Right atrium auricular region (tissue), 2 donors: ENCODE data around the gene SYNGR4. TPM values are rescaled to one million over a fixed set of nuclear protein-coding genes. Genes with fewer than 3 reads are reported as not detected.

Source experiments
- DNase-seq: peaks from one replicate; pipeline ENCODE4 v3.0.0-alpha.2; 2019; ENCODE audit warnings: low spot score
- H3K27ac ChIP-seq, 2 donors: fragments of 200-600 bp; sonication (generic); 1 replicate in 1 of 2; 2 replicates in 1 of 2; pipeline ENCODE4 v1.5.1; 2016 to 2019
- H3K27me3 ChIP-seq, 2 donors: fragments of 200-600 bp; sonication (generic); one replicate each; pipeline versions ENCODE4 v1.5.1 to v1.6.0; 2017 to 2019
- H3K36me3 ChIP-seq: fragments of 200-600 bp; sonication (generic); one replicate; pipeline ENCODE4 v1.5.1; 2016
- H3K4me1 ChIP-seq, 2 donors: fragments of 200-600 bp; sonication (generic); one replicate each; pipeline versions ENCODE4 v1.5.1 to v1.6.0; 2017 to 2019
- H3K4me3 ChIP-seq, 2 donors: fragments of 200-600 bp; sonication (generic); 1 replicate in 1 of 2; 2 replicates in 1 of 2; pipeline ENCODE4 v1.5.1; 2017 to 2019; ENCODE audit warnings: mild to moderate bottlenecking in 1 of 2, moderate library complexity in 1 of 2
- H3K9me3 ChIP-seq, 2 donors: fragments of 200-600 bp; sonication (generic); one replicate each; pipeline ENCODE4 v1.5.1; 2019
- CTCF ChIP-seq, 2 donors: fragments of 200-600 bp; sonication (generic); IDR thresholded peaks; one replicate each; pipeline ENCODE4 v1.5.1; 2019; ENCODE audit warnings: antibody characterized with exemption in 2 of 2
- total RNA-seq, 2 donors: library from RNA; depleted of rRNA; stranded (reverse); fragments of >200 nt; gene quantifications; one replicate each; pipeline ENCODE4 v1.1.0, GENCODE V29; 2016

SYNGR4 gene
- total RNA-seq, 2 donors from 2014 or later = not detected

- no peak for DNase-seq
- H3K36me3 ChIP-seq = no peaks in the 10 kb centered on the region
- no peak overlapping the region for H3K27ac ChIP-seq
- no peaks in the 10 kb centered on the region for H3K9me3 ChIP-seq
- no peak overlapping the region for H3K4me3 ChIP-seq
- H3K4me1 ChIP-seq = no peaks in the 10 kb centered on the region
- TF ChIP-seq CTCF (IDR thresholded peaks at IDR 0.05) = no peak
- H3K27me3 ChIP-seq = no peaks in the 10 kb centered on the region
These were observed 41.0 kb downstream of the SYNGR4 start for GRCh38 chr19:48405010-48405659.

- TF ChIP-seq CTCF (IDR thresholded peaks at IDR 0.05) = no peak
- DNase-seq = no peak
- Histone ChIP-seq H3K27me3 (no peaks in the 10 kb centered on the region), H3K9me3 (no peaks in the 10 kb centered on the region), H3K4me3 (no peak overlapping the region), H3K36me3 (no peaks in the 10 kb centered on the region), H3K27ac (no peak overlapping the region), H3K4me1 (no peaks in the 10 kb centered on the region)
These were observed 41.7 kb downstream of the SYNGR4 start for GRCh38 chr19:48405850-48406249.

- H3K27me3 ChIP-seq = no peaks in the 10 kb centered on the region
- H3K4me1 ChIP-seq = peaks cover 0 to 23% of the 10 kb centered on the region in 2 donors
- no peak for DNase-seq
These were observed 49.9 kb downstream of the SYNGR4 start for GRCh38 chr19:48413879-48414587.

GRCh38 chr19:48415395-48415794 is 51.2 kb downstream of the SYNGR4 start:
- Histone ChIP-seq H3K9me3 (no peaks in the 10 kb centered on the region), H3K27me3 (no peaks in the 10 kb centered on the region), H3K4me3 (peak overlapping the region in 1 of 2 donors; percentile 40), H3K36me3 (no peaks in the 10 kb centered on the region), H3K27ac (no peak overlapping the region), H3K4me1 (peaks cover 0 to 23% of the 10 kb centered on the region in 2 donors)
- DNase-seq = peak; percentile 78
- no peak for TF ChIP-seq CTCF (IDR thresholded peaks at IDR 0.05)

More at GRCh38 chr19:48413879-48414587, 49.9 kb downstream of the SYNGR4 start:
- no peaks in the 10 kb centered on the region for H3K36me3 ChIP-seq
- H3K9me3 ChIP-seq = no peaks in the 10 kb centered on the region
- TF ChIP-seq CTCF (IDR thresholded peaks at IDR 0.05) = no peak
- H3K27ac ChIP-seq = no peak overlapping the region
- no peak overlapping the region for H3K4me3 ChIP-seq

- peaks cover 0 to 23% of the 10 kb centered on the region in 2 donors for H3K4me1 ChIP-seq
- no peak for DNase-seq
- peak overlapping the region in 1 of 2 donors; percentile 40 for H3K4me3 ChIP-seq
- no peaks in the 10 kb centered on the region for H3K9me3 ChIP-seq
- H3K36me3 ChIP-seq = no peaks in the 10 kb centered on the region
- H3K27ac ChIP-seq = no peak overlapping the region
- no peak for TF ChIP-seq CTCF (IDR thresholded peaks at IDR 0.05)
- H3K27me3 ChIP-seq = no peaks in the 10 kb centered on the region
These were observed 51.6 kb downstream of the SYNGR4 start for GRCh38 chr19:48415806-48416221.
